GM18502 (cell line): ENCODE results near the gene KRIT1.

ENCODE experiments used
- ATAC-seq: cut with Tn5 transposase; IDR thresholded peaks from one replicate; pipeline ENCODE4 v1.9.1; 2021; ENCODE audit warnings: mild to moderate bottlenecking; ENCODE audit not compliant: unreplicated experiment, poor library complexity

Gene KRIT1

DNA sequence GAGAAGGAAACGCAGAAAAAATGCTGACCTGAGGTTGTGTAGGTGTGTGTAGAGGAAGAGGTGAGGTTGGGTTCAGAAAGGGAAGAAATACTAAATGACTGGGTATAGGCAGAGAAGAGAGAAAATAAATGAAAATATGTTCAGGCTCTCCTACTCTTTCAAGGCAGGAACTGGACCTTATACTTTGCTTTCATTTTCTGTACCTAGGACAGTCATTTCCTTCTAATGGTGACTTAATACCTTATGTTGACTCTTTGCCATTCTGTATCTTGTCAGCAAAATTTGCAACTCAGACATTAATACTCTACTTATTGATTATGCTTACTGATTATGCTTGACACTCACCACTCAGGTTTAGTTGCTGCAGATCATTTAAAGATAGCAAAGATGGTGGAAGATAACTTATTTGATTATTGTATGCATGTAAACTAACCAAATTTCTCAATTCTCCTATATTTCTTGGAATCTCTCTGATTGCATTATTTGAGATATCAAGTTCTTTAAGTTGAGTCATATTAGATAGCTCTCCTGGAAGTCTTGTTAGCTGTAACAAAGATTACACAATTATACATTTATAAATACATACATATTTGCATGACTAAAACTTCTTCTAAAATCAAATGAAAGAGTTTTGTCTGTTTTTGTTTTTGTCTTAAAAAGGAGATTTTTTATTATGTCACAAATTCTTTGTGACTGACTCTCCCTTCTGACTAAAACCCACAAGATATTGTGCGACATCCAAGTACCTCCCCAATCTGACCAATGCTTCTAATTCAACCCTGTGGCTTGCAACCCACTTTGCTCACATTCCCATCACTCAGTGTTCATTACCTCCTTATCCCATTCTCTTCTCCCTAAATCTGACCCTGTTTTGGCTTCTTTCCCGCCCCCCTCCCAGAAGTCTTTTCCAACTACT, 86.8 kb downstream of the KRIT1 start:
- peak; percentile 77 for ATAC-seq

- no peak for ATAC-seq
Measured at GRCh38 chr7:92156990-92157389, 88.7 kb downstream of the KRIT1 start.

DNA sequence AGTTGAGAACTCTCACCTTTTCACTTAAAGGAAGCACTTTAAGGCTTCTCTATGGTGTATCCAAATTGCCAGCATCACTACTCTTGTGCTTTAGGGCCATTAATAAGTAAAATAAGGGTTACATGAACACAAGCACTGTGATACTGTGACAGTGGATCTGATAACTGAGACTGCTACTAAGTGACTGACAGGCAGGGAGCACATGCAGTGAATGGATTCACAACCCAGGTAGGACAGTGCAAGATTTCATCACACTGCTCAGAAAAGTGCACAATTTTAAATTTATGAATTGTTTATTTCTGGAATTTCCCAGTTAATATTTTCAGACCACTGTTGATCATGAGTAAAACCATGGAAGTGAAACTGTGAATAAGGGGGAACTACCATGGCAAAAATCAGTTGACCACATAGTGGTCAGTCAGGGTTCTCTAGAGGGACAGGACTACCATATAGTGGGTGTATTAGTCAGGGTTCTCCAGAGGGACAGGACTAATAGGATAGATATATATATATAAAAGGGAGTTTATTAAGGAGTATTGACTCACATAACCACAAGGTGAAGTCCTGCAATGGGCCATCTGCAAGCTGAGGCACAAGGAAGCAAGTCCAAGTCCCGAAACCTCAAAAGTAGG, 90.5 kb downstream of the KRIT1 start:
- no peak for ATAC-seq

- ATAC-seq = no peak
Measured at GRCh38 chr7:92150450-92151017, 95.2 kb downstream of the KRIT1 start.

- ATAC-seq = no peak
Measured at GRCh38 chr7:92149736-92150239, 95.9 kb downstream of the KRIT1 start.
